GM21786 (cell line): ENCODE measurements around the gene KRTAP12-1.
"Not testable (repeated sequence)": the region's sequence is repeated elsewhere in the genome, so short reads cannot be mapped to it uniquely, and the experiment has no call there.

Experiments used
- ATAC-seq: cut with Tn5 transposase; IDR thresholded peaks from one replicate; pipeline ENCODE4 v1.9.1; 2021; ENCODE audit not compliant: unreplicated experiment

Gene KRTAP12-1

GRCh38 chr21:44647222-44647552 is 34.8 kb downstream of the KRTAP12-1 start:
- no peak for ATAC-seq

GRCh38 chr21:44646366-44647221 is 35.4 kb downstream of the KRTAP12-1 start, which contains the start of gene KRTAP10-11:
Gene KRTAP10-11, plus strand, starts transcription at chr21:44646414. Its CDS starts 45 bp downstream, at chr21:44646459.
- ATAC-seq = not testable (repeated sequence)

- ATAC-seq = no peak
Measured at GRCh38 chr21:44644878-44645277, 37.1 kb downstream of the KRTAP12-1 start.

- ATAC-seq = no peak
Measured at GRCh38 chr21:44643741-44644310, 38.1 kb downstream of the KRTAP12-1 start.

- ATAC-seq = no peak
Measured at GRCh38 chr21:44640761-44641160, 41.2 kb downstream of the KRTAP12-1 start.

- ATAC-seq = no peak
Measured at GRCh38 chr21:44639331-44639655, 42.7 kb downstream of the KRTAP12-1 start.

- ATAC-seq = not testable (repeated sequence)
Measured at GRCh38 chr21:44638506-44639330, 43.2 kb downstream of the KRTAP12-1 start.

GRCh38 chr21:44637851-44638348 is 44.1 kb downstream of the KRTAP12-1 start:
- not testable (repeated sequence) for ATAC-seq

GRCh38 chr21:44637018-44637850 is 44.7 kb downstream of the KRTAP12-1 start, which contains the start of gene KRTAP10-10:
Gene KRTAP10-10, plus strand, starts transcription at chr21:44637356. Its CDS starts 62 bp downstream, at chr21:44637418.
- ATAC-seq = no peak

- ATAC-seq = no peak
Measured at GRCh38 chr21:44636209-44637017, 45.5 kb downstream of the KRTAP12-1 start.

GRCh38 chr21:44632067-44632466 is 49.9 kb downstream of the KRTAP12-1 start:
- ATAC-seq = no peak
